Stimulated activated CD4-positive, alpha-beta T cell treated with anti-CD3 and anti-CD28 coated beads, Interleukin-2, amount 100 ng/mL, for 24 hours (primary cell): ENCODE measurements around the gene PCDH8.
A peak's percentile ranks its signal among the peaks of the same experiment; 100 is the strongest.

Source experiments
- DNase-seq, 2 donors: peaks; one replicate each; pipeline ENCODE4 v3.0.0-alpha.2; 2020

Gene PCDH8, protein sequence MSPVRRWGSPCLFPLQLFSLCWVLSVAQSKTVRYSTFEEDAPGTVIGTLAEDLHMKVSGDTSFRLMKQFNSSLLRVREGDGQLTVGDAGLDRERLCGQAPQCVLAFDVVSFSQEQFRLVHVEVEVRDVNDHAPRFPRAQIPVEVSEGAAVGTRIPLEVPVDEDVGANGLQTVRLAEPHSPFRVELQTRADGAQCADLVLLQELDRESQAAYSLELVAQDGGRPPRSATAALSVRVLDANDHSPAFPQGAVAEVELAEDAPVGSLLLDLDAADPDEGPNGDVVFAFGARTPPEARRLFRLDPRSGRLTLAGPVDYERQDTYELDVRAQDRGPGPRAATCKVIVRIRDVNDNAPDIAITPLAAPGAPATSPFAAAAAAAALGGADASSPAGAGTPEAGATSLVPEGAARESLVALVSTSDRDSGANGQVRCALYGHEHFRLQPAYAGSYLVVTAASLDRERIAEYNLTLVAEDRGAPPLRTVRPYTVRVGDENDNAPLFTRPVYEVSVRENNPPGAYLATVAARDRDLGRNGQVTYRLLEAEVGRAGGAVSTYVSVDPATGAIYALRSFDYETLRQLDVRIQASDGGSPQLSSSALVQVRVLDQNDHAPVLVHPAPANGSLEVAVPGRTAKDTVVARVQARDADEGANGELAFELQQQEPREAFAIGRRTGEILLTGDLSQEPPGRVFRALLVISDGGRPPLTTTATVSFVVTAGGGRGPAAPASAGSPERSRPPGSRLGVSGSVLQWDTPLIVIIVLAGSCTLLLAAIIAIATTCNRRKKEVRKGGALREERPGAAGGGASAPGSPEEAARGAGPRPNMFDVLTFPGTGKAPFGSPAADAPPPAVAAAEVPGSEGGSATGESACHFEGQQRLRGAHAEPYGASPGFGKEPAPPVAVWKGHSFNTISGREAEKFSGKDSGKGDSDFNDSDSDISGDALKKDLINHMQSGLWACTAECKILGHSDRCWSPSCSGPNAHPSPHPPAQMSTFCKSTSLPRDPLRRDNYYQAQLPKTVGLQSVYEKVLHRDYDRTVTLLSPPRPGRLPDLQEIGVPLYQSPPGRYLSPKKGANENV

GRCh38 chr13:52848455-52849195 lies at the start of gene PCDH8:
Gene PCDH8 (minus strand): TSS chr13:52848640. CDS start chr13:52848436, 204 bp downstream.
- DNase-seq: peak in 1 of 2 donors; percentile 33

GRCh38 chr13:52896827-52897659 lies 48.6 kb upstream of the PCDH8 start:
- peak in 1 of 2 donors; percentile 7 for DNase-seq

DNA sequence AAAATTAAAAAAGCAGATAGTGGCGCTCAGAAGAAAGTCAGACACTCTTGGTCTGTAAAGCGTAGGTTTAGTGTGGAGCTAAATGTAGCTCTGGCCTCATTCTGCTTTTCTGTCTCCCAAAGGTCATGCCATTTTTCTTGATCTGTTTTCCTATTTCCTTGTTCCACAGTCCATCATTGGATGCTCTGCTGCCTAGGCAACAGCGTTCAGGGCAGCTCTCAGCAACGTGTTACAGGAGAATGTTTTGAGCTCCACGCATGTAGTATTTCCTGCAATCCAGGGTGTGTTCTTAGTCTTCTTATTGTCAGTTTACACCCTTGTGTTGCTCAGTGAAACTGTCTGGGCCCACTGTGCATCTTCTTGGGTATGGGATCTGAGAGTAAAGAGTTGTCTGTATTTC lies 46.0 kb upstream of the PCDH8 start:
- DNase-seq: no peak

- DNase-seq: no peak
Measured at GRCh38 chr13:52892925-52893324, 44.5 kb upstream of the PCDH8 start.

DNA sequence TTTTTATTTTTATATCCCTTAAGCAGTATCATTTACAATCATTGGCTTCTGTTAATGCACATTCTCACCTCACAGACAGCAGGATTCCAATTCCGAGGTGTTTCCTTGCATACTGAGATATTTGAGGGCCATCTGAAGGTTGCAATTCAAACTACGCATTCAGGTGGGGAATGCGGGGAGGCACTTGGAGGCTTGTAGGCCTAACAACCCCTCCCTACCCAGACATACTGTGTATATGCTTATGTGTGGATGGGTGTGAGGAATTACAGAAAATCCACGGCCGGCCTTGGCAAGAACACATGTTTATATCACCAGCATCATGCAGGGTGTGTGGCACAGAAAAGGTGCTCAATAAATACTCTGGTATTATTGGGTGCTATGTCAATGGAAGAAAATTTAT lies 43.3 kb upstream of the PCDH8 start:
- DNase-seq: no peak

DNA sequence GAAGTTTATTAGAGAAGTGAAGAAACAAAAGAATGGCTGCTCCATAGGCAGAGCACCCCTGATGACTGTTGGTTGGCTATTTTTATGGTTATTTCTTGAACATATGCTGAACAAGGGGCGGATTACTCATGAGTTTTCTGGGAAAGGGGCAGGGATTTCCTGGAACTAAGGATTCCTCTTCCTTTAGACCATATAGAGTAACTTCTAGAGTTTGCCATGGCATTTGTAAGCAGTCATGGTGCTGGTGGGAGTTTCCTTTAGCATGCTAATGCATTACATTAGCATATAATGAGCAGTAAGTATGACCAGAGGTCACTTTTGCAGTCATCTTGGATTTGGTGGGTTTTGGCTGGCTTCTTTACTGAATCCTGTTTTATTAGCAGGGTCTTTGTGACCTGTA lies 38.7 kb upstream of the PCDH8 start:
- no peak for DNase-seq

DNA sequence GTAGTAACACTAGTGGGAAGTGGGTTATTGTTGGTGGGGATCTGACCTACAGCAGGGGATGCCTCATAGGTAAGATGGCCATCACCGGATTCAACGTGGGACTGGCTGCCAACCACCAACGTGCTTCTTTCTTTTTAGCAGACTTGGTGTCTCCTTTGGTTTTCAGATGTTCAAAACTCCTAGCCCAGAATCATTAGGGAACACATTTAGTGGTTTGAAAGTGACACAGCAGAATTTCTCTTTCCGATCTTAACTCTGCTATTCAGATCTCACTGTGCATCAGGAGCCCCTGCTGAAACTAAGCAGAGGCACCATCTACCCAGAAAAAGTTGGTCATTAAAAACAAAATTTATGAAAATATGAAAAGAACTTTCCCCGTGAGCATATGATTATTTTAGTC lies 36.7 kb upstream of the PCDH8 start:
- no peak for DNase-seq

GRCh38 chr13:52884429-52885010 lies 36.1 kb upstream of the PCDH8 start:
- no peak for DNase-seq

DNA sequence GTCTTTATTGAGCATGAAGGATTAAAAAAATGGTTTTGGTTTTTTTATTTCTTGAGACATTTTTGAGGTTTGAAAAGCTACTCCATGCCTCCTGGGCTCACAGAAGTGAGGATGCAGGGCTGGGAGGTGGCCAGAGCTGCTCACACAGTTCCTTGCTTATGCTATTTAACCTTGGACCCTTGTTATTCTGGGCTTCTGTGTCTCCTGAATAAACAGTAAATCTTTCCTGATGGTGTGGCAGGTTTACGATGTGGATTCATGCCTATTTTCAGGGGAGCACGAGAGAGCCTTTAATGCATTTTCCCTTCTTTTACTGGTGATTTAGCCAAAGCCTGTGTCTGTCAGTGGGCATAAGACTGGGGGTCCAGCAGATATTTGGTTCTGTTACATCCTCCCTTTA lies 34.3 kb upstream of the PCDH8 start:
- DNase-seq: no peak

DNA sequence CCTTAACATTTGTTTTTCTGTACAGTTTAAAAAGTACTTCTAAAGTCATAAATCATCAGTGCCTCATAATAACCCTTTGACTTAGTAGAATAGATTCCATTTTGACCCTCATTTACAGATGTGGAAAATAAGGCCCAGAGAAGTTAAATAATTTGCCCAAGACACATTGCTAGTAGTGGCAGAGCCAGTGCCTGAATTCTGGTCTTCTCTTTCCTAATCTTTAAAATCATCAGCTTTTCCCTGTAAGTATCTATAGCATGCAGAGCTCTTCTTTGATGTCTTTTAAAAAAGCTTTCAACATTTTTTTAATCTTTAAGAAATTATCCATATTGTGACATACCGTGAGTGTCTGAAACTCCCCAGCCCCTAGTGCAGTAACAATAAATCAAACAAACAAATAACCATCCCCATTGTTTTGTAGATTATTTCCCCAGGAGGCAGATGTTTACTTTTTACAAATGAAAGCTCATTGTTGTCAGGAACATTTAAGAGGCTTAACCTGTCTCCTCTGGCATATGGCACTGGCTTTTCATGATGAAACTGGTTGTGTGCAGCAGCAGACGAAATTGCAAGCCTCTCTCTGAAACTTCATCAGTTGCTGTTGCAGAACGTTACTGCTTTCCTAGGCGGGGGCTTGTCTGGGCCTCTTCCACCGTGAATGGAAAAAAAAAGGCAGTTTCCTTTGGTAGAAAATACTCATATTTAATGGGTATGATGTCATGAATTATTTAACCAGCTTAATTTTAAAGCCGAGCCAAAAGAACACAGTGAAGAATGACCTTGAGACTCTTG lies 31.7 kb upstream of the PCDH8 start:
- no peak for DNase-seq

DNA sequence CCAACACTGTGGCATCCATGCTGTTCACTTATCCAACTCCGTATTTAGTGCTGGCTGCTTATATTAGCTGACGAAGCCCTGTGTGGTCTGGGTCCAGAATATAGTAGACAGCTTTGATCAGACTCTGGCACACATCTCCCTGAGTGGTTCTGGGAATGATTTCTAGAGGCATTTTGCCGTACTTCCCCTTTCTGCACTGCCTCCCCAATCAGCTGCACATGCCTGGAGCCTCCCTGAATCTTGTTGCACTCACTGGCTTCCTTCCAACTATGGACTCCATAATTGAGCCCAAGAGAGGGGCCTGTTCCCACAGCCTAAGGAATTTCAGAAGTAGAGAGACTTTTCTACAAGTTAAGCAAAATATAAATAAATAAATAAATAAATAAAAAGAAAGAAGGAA lies 30.4 kb upstream of the PCDH8 start:
- no peak for DNase-seq

DNA sequence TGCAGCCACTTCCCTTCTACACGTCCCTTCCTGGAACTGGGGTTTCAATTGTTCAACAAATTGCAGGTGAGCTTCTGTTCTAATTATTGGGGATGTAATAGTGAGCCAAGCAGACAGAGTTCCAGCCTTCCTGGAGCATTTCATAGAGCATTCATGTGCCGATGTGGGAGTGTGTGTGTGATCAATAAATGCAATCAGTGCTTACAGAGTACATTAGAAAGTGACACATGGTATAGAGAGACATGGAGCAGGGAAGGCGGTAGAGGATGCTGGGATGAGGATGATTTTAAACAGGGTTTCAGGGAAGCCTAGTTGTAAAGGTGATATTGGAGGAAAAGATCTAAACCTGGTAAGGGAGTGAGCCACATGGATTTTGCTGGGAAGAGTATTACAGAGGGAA lies 21.7 kb upstream of the PCDH8 start:
- DNase-seq: no peak

GRCh38 chr13:52869621-52870020 lies 21.2 kb upstream of the PCDH8 start:
- no peak for DNase-seq

DNA sequence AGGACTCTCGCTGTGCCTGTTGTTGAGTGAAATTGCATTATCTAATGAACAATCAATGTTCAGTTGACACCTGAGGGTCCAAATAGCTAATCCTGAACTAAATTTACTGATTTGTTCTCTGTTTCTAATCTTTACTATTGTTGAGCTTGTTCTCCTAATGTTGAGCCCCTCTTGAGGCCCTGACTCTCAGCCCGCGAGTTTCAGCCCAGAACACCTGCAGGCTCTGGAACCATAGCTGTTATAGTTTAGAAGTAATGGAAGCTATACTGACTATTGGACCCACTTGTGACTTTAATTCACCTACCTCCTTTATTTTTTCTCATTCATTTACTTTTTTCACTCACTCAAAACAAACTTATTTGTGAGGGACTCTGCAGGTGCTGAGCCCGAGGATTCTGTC lies 20.6 kb upstream of the PCDH8 start:
- DNase-seq: no peak

DNA sequence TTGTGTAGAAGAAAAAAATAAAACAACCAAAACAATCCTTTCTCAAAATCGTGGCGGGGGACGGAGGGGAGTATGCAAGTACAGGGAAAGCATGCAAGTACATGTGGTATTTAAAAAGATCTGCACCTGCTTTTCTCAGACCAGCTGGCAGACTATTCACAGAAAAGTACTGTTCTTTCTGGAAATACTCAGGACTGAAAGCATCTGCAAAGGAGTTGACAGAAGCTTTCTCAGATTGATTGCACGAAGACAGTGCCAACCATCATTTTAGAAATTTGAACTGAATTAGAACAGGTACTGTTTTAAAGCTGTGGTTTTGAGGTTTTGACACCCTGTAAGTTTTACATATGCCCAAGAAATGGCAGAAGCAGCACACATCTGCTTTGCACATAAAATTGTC lies 19.8 kb upstream of the PCDH8 start:
- no peak for DNase-seq

DNA sequence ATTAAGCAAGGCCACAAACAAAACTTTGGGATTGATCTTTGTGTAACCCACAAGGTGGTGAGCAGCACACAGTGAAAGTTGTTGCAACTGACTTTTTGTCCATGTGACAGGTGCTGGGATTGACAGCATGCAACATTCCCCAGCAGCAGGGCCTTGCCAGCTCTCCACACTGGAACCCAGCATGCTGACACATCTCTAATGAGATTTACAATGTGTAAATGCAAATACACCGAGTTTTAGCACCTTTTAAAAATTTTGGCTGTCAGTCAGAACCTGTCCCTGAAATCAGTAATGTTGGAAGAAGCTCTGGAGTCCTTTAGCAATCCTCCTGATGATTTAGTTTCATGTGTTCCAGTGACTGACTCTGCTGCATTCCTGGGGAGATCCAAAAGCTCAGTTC lies 16.5 kb upstream of the PCDH8 start:
- DNase-seq: no peak

DNA sequence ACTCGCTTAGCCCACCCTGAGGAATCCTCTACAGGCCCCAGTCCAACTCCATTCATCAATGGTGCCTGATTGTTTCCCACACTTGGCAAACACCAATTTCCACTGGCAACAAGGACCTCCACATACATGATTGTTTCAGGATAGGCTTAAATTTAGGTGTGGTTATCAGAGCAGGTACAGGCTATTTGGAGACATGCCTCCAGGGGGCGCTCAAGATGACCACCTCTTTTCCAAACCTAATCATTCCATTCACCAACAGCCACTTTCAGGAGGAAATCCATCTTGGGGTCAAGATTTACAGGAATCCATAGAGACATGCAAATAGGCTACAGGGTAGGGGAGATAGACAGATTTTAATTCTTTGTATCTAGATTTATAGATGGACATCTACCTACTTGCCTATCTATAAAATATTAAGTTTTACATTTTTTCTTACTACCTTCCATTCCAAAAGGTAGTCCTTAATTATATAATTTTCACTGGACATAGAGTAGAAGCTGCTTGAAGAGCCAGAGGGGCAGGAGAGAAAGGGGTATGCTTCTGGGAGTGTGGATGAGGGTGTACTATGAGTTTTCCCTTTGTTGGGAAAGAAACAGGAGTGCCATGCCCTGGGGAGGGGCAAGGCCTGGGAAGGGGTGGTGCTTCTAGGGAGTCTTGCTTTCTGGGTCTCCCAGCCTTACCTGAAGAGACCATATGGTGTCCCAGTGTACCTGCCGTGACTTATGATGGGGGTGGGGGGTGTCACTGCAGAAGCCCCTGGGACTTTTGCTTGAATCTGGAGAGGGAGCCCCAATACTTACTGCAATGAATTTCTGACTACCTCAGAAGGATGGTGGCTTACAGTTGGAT lies 14.1 kb upstream of the PCDH8 start:
- peak in 1 of 2 donors; percentile 34 for DNase-seq

DNA sequence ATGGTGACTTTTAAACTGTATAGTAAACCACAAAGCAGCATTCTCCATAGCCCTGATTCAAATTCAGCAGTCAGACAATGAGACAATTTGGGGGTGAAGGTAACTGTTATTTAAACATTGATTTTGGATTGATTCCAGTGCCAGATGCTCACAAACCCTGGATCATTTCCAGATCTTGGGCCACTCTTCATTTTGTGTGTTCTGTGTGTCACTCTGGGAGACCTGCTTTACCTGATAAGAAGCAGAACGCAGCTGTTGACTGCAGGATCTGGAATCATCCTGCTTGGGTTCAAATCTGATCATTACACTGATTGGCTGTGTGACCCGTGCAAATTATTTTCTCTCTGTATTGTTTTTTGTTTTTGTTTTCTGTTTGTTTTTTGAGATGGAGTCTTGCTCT lies 4.0 kb upstream of the PCDH8 start:
- no peak for DNase-seq

GRCh38 chr13:52851137-52851962 lies 2.9 kb upstream of the PCDH8 start:
- DNase-seq: peak; percentile 18 to 26
